Measurements from ENCODE around the gene SLC17A6.

The SLC17A6 gene

GRCh38 chr11:22337596-22338485, at the start of gene SLC17A6:
SLC17A6 (plus strand) TSS chr11:22338381; CDS start chr11:22338534, 153 bp downstream.
- no peak for DNase-seq (ENCODE audit: low read depth in 2 of 2)

GRCh38 chr11:22302368-22302767, 35.8 kb upstream of the SLC17A6 start:
- DNase-seq (ENCODE audit: low read depth in 2 of 2), result no peak

GRCh38 chr11:22304337-22304961, 33.7 kb upstream of the SLC17A6 start:
- DNase-seq (ENCODE audit: low read depth in 2 of 2), result no peak

- DNase-seq (ENCODE audit: low read depth in 2 of 2), result no peak
Measured at GRCh38 chr11:22317656-22318055, 20.5 kb upstream of the SLC17A6 start.

GRCh38 chr11:22331771-22332170, 6.4 kb upstream of the SLC17A6 start:
- DNase-seq (ENCODE audit: low read depth in 2 of 2), result no peak

- no peak for DNase-seq (ENCODE audit: low read depth in 2 of 2)
Measured at GRCh38 chr11:22336587-22336986, 1.6 kb upstream of the SLC17A6 start.

GRCh38 chr11:22339611-22340010, 1.4 kb downstream of the SLC17A6 start:
- no peak for DNase-seq (ENCODE audit: low read depth in 2 of 2)

GRCh38 chr11:22340235-22340634, 2.1 kb downstream of the SLC17A6 start:
- no peak for DNase-seq (ENCODE audit: low read depth in 2 of 2)

- DNase-seq (ENCODE audit: low read depth in 2 of 2), result no peak
Measured at GRCh38 chr11:22340701-22341587, 2.8 kb downstream of the SLC17A6 start.

GRCh38 chr11:22341588-22341931, 3.4 kb downstream of the SLC17A6 start:
- no peak for DNase-seq (ENCODE audit: low read depth in 2 of 2)

- DNase-seq (ENCODE audit: low read depth in 2 of 2), result no peak
Measured at GRCh38 chr11:22342211-22343031, 4.2 kb downstream of the SLC17A6 start.

- no peak for DNase-seq (ENCODE audit: low read depth in 2 of 2)
Measured at GRCh38 chr11:22343032-22343324, 4.8 kb downstream of the SLC17A6 start.

- DNase-seq (ENCODE audit: low read depth in 2 of 2), result no peak
Measured at GRCh38 chr11:22343371-22344032, 5.3 kb downstream of the SLC17A6 start.

- DNase-seq (ENCODE audit: low read depth in 2 of 2), result no peak
Measured at GRCh38 chr11:22344081-22344480, 5.9 kb downstream of the SLC17A6 start.

GRCh38 chr11:22346282-22346681, 8.1 kb downstream of the SLC17A6 start:
- no peak for DNase-seq (ENCODE audit: low read depth in 2 of 2)

GRCh38 chr11:22347857-22348487, 9.8 kb downstream of the SLC17A6 start:
- no peak for DNase-seq (ENCODE audit: low read depth in 2 of 2)

GRCh38 chr11:22349491-22349890, 11.3 kb downstream of the SLC17A6 start:
- DNase-seq (ENCODE audit: low read depth in 2 of 2), result no peak

GRCh38 chr11:22359295-22359694, 21.1 kb downstream of the SLC17A6 start:
- no peak for DNase-seq (ENCODE audit: low read depth in 2 of 2)

GRCh38 chr11:22371160-22371559, 33.0 kb downstream of the SLC17A6 start:
- no peak for DNase-seq (ENCODE audit: low read depth in 2 of 2)

GRCh38 chr11:22387126-22387525, 48.9 kb downstream of the SLC17A6 start:
- DNase-seq (ENCODE audit: low read depth in 2 of 2), result no peak
